Spleen (tissue), 11 donors: ENCODE measurements around the gene SMARCA4. TPM values are rescaled to one million over a fixed set of nuclear protein-coding genes. Genes with fewer than 3 reads are reported as not detected.
A peak's percentile ranks its signal among the peaks of the same experiment; 100 is the strongest.

Source experiments
- DNase-seq: peaks from one replicate; pipeline ENCODE4 v3.0.0-alpha.2; 2020
- H3K27ac ChIP-seq, 8 donors: fragments of 200-600 bp; sonication (generic) in 7 of 8; 1 replicate in 4 of 8; 2 replicates in 4 of 8; pipeline versions ENCODE4 v1.5.0 to v1.8.0; 2016 to 2021; ENCODE audit warnings: inconsistent platforms in 4 of 8, mild to moderate bottlenecking in 4 of 8, moderate library complexity in 1 of 8
- H3K27me3 ChIP-seq, 7 donors: fragments of 200-600 bp; sonication (generic) in 6 of 7; replicated peaks in 1 of 7; 1 replicate in 4 of 7; 2 replicates in 3 of 7; pipeline versions ENCODE4 v1.5.0 to v1.8.0; 2016 to 2021; ENCODE audit warnings: inconsistent platforms in 3 of 7, mild to moderate bottlenecking in 1 of 7
- H3K36me3 ChIP-seq, 6 donors: fragments of 200-600 bp; sonication (generic) in 5 of 6; 1 replicate in 4 of 6; 2 replicates in 2 of 6; pipeline versions ENCODE4 v1.5.0 to v1.8.0; 2016 to 2021; ENCODE audit warnings: inconsistent platforms in 2 of 6
- H3K4me1 ChIP-seq, 6 donors: fragments of 200-600 bp; sonication (generic) in 5 of 6; 1 replicate in 3 of 6; 2 replicates in 3 of 6; pipeline versions ENCODE4 v1.5.0 to v1.8.0; 2016 to 2021; ENCODE audit warnings: inconsistent platforms in 3 of 6
- H3K4me3 ChIP-seq, 8 donors: fragments of 200-600 bp; sonication (generic) in 7 of 8; 1 replicate in 4 of 8; 2 replicates in 4 of 8; pipeline versions ENCODE4 v1.5.0 to v1.8.0; 2016 to 2021; ENCODE audit warnings: inconsistent platforms in 4 of 8, mild to moderate bottlenecking in 4 of 8, moderate library complexity in 2 of 8
- H3K9me3 ChIP-seq, 8 donors: fragments of 200-600 bp; sonication (generic) in 7 of 8; 1 replicate in 4 of 8; 2 replicates in 4 of 8; pipeline versions ENCODE4 v1.5.0 to v1.8.0; 2016 to 2021; ENCODE audit warnings: inconsistent platforms in 4 of 8
- POLR2A ChIP-seq, 3 donors: fragments of 450-650 bp; IDR thresholded peaks; one replicate each; pipeline ENCODE4 v1.5.1; 2017; ENCODE audit warnings: antibody characterized with exemption in 3 of 3, mild to moderate bottlenecking in 1 of 3
- POLR2AphosphoS5 ChIP-seq, 3 donors: sonication (generic); formaldehyde crosslinking; IDR thresholded peaks; one replicate each; pipeline ENCODE4 v1.5.1; 2017; ENCODE audit warnings: antibody characterized with exemption in 3 of 3
- WGBS, 5 donors: extraction: QIAGEN DNeasy Blood & Tissue Kit in 3 of 5; methylation state at CpG; one replicate each; pipeline versions ENCODE4 v1.1.5 to v1.1.7; 2013 to 2018; 5-methylcytosine and 5-hydroxymethylcytosine counted together
- intact Hi-C: fragments of 100-400 bp; cut with DNase I; formaldehyde crosslinking; loops from one replicate; pipeline ENCODE4 v1.15.0; 2023; ENCODE audit warnings: low total_unique reads
- polyA plus RNA-seq, 3 donors: library from polyadenylated mRNA; stranded (reverse); fragments of 200-250 nt; gene quantifications; one replicate each; pipeline ENCODE4 v1.2.1, GENCODE V29; 2013
- total RNA-seq, 7 donors: library from RNA; depleted of rRNA in 3 of 7; stranded (reverse); fragments of >200 nt in 3 of 7; fragmentation: NEBNext Ultra II Directional in 4 of 7; extraction: Animal tissue kit (Norgen Biotek cat#: 25700) in 4 of 7; gene quantifications; one replicate each; pipeline versions ENCODE4 v1.1.0 to v1.2.1, GENCODE V29; 2016 to 2021
- TF ChIP-seq, protein P1 (sequence below), 11 experiments: fragments of 200-600 bp in 7 of 11; fragments of 450-650 bp in 4 of 11; sonication (generic) in 4 of 11; IDR thresholded peaks in 8 of 11; conservative IDR thresholded peaks in 3 of 11; 1 replicate in 7 of 11; 2 replicates in 4 of 11; pipeline versions ENCODE4 v1.4.0 to v1.8.0; 2016 to 2021; ENCODE audit warnings: antibody characterized with exemption in 11 of 11, inconsistent platforms in 4 of 11, mild to moderate bottlenecking in 1 of 11
- donor health status: healthy with polysubstance abuse.
- donor health status: DM: no; HTN: no; CAD: no; lungs with moderate emphysema.
- donor health status: DM: no; HTN: no; CAD: no.
- donor health status: Bipolar disorder and iron deficiency.
- donor health status: healthy.
- donor health status: DM: no; HTN: no; CAD: no.
- donor health status: DM: yes; HTN: yes; CAD: no.

The SMARCA4 gene
- total and polyA plus RNA-seq, 10 donors = 41.6 to 95.6 (median 65.8) TPM

DNA sequence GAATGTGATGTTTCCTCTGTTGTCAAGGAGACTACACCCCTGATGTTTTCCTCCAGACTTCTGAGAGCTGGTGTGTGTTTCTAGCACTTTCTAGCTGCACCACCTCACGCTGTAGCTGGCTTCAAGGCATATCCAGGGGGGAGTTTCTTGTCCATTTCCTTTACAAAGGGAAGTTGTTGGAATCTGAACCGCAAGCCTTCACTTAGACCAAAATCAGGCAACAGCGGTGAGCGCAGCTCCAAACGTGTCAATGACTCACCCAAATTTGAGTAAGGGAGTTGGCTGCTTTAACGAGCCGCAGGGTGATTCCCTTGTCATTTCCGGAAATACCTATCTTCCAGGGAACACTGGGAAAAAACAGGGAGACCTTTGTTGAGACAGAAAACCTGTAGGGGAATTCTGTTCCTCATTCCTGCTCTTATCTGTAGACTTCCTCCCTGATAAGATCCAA is 130.9 kb downstream of the SMARCA4 start:
- intact Hi-C loops = no loop called here
- TF ChIP-seq, protein P1, sequence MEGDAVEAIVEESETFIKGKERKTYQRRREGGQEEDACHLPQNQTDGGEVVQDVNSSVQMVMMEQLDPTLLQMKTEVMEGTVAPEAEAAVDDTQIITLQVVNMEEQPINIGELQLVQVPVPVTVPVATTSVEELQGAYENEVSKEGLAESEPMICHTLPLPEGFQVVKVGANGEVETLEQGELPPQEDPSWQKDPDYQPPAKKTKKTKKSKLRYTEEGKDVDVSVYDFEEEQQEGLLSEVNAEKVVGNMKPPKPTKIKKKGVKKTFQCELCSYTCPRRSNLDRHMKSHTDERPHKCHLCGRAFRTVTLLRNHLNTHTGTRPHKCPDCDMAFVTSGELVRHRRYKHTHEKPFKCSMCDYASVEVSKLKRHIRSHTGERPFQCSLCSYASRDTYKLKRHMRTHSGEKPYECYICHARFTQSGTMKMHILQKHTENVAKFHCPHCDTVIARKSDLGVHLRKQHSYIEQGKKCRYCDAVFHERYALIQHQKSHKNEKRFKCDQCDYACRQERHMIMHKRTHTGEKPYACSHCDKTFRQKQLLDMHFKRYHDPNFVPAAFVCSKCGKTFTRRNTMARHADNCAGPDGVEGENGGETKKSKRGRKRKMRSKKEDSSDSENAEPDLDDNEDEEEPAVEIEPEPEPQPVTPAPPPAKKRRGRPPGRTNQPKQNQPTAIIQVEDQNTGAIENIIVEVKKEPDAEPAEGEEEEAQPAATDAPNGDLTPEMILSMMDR (IDR thresholded peaks at IDR 0.05 in 8 of 11, conservative IDR thresholded peaks at IDR 0.05 in 3 of 11) = no peak
- peak in 1 of 3 donors; percentile 47 for TF ChIP-seq POLR2AphosphoS5 (IDR thresholded peaks at IDR 0.05)
- Histone ChIP-seq H3K27me3 (peaks cover 0 to 42% (median 5%) of the 10 kb centered on the region in 7 donors), H3K9me3 (peaks cover 0 to 9% (median 0%) of the 10 kb centered on the region in 8 donors), H3K27ac (peak overlapping the region; percentile 85 to 99 (median 95)), H3K36me3 (peaks cover 0 to 15% (median 0%) of the 10 kb centered on the region in 6 donors), H3K4me3 (peak overlapping the region in 6 of 8 donors; percentile 62 to 81 (median 65)), H3K4me1 (peaks cover 50 to 94% (median 82%) of the 10 kb centered on the region in 6 donors)
- DNase-seq = no peak
- WGBS, 5 donors = 8 to 32% (median 12%) methylated on average over 8 of the region's 8 CpGs

- Histone ChIP-seq H3K27me3 (peaks cover 0 to 42% (median 5%) of the 10 kb centered on the region in 7 donors), H3K4me1 (peaks cover 50 to 95% (median 86%) of the 10 kb centered on the region in 6 donors), H3K27ac (peak overlapping the region; percentile 85 to 99 (median 95)), H3K36me3 (peaks cover 0 to 15% (median 0%) of the 10 kb centered on the region in 6 donors), H3K9me3 (peaks cover 0 to 9% (median 0%) of the 10 kb centered on the region in 8 donors), H3K4me3 (peak overlapping the region in 4 of 8 donors; percentile 62 to 71 (median 65))
- WGBS, 5 donors = 67 to 82% (median 69%) methylated on average over 6 of the region's 6 CpGs
- intact Hi-C loops = no loop called here
- no peak for TF ChIP-seq POLR2AphosphoS5 (IDR thresholded peaks at IDR 0.05)
- TF ChIP-seq, protein P1 (IDR thresholded peaks at IDR 0.05 in 8 of 11, conservative IDR thresholded peaks at IDR 0.05 in 3 of 11) = no peak
- no peak for TF ChIP-seq POLR2A (IDR thresholded peaks at IDR 0.05)
- no peak for DNase-seq
Measured at GRCh38 chr19:11092181-11092538, 131.3 kb downstream of the SMARCA4 start.

GRCh38 chr19:11093689-11094238 is 132.9 kb downstream of the SMARCA4 start:
- peak overlapping the region in 7 of 8 donors; percentile 94 to 99 (median 95) for H3K27ac ChIP-seq
- intact Hi-C loops = no loop called here
- 91 to 95% (median 93%) methylated on average over 15 of the region's 15 CpGs for WGBS, 5 donors
- H3K9me3 ChIP-seq = peaks cover 0 to 14% (median 2%) of the 10 kb centered on the region in 8 donors
- no peak overlapping the region for H3K4me3 ChIP-seq
- H3K4me1 ChIP-seq = peaks cover 50 to 95% (median 82%) of the 10 kb centered on the region in 6 donors
- peaks cover 0 to 30% (median 3%) of the 10 kb centered on the region in 7 donors for H3K27me3 ChIP-seq
- TF ChIP-seq POLR2AphosphoS5 (IDR thresholded peaks at IDR 0.05) (no peak), POLR2A (IDR thresholded peaks at IDR 0.05) (no peak)
- TF ChIP-seq, protein P1 (IDR thresholded peaks at IDR 0.05 in 8 of 11, conservative IDR thresholded peaks at IDR 0.05 in 3 of 11) = no peak
- no peak for DNase-seq
- H3K36me3 ChIP-seq = peaks cover 0 to 15% (median 0%) of the 10 kb centered on the region in 6 donors

GRCh38 chr19:11094520-11094894 is 133.7 kb downstream of the SMARCA4 start:
- Histone ChIP-seq H3K27ac (peak overlapping the region; percentile 76 to 99 (median 89)), H3K36me3 (peaks cover 0 to 16% (median 0%) of the 10 kb centered on the region in 6 donors), H3K27me3 (peaks cover 0 to 23% (median 0%) of the 10 kb centered on the region in 7 donors), H3K4me3 (no peak overlapping the region), H3K4me1 (peaks cover 45 to 88% (median 75%) of the 10 kb centered on the region in 6 donors), H3K9me3 (peaks cover 0 to 19% (median 6%) of the 10 kb centered on the region in 8 donors)
- TF ChIP-seq, protein P1 (IDR thresholded peaks at IDR 0.05 in 8 of 11, conservative IDR thresholded peaks at IDR 0.05 in 3 of 11) = no peak
- TF ChIP-seq POLR2A (IDR thresholded peaks at IDR 0.05) (no peak), POLR2AphosphoS5 (IDR thresholded peaks at IDR 0.05) (no peak)
- no peak for DNase-seq
- WGBS, 5 donors = 79 to 89% (median 85%) methylated on average over 4 of the region's 4 CpGs
- intact Hi-C loops = no loop called here
